ENCODE measurements around the gene CTSV. TPM values are rescaled to one million over a fixed set of nuclear protein-coding genes. Genes with fewer than 3 reads are reported as not detected.
"Not testable (repeated sequence)": the region's sequence is repeated elsewhere in the genome, so short reads cannot be mapped to it uniquely, and the experiment has no call there.

Gene CTSV
- total and polyA plus RNA-seq, 11 donors: 0.22 to 0.91 (median 0.44) TPM; not detected in 7

GRCh38 chr9:97073506-97073905 lies 34.6 kb upstream of the CTSV start:
- peaks cover 0 to 5% (median 0%) of the 10 kb centered on the region in 12 donors for H3K4me1 ChIP-seq
- H3K9me3 ChIP-seq: no peaks in the 10 kb centered on the region
- intact Hi-C loops (cut with DNase I): no loop called here
- TF ChIP-seq POLR2A (IDR thresholded peaks at IDR 0.05) (no peak), CTCF (IDR thresholded peaks at IDR 0.05) (no peak)
- H3K27me3 ChIP-seq: peaks cover 3 to 46% (median 20%) of the 10 kb centered on the region in 9 donors
- no peak for ATAC-seq
- no peaks in the 10 kb centered on the region for H3K36me3 ChIP-seq
- no peak for DNase-seq
- H3K27ac ChIP-seq: no peak overlapping the region
- no peak overlapping the region for H3K4me3 ChIP-seq
- 52 to 67% (median 62%) methylated on average over 1 of the region's 1 CpG for WGBS, 4 donors

GRCh38 chr9:97072285-97072776 lies 33.4 kb upstream of the CTSV start:
- 44 to 53% (median 50%) methylated on average over 7 of the region's 7 CpGs for WGBS, 4 donors
- Histone ChIP-seq H3K9me3 (no peaks in the 10 kb centered on the region), H3K36me3 (no peaks in the 10 kb centered on the region), H3K27me3 (peaks cover 3 to 35% (median 15%) of the 10 kb centered on the region in 9 donors), H3K4me1 (peaks cover 0 to 5% (median 0%) of the 10 kb centered on the region in 12 donors), H3K4me3 (no peak overlapping the region), H3K27ac (no peak overlapping the region)
- no peak for TF ChIP-seq POLR2A (IDR thresholded peaks at IDR 0.05)
- no peak for TF ChIP-seq CTCF (IDR thresholded peaks at IDR 0.05)
- intact Hi-C loops (cut with DNase I): no loop called here
- no peak for DNase-seq
- no peak for ATAC-seq

DNA sequence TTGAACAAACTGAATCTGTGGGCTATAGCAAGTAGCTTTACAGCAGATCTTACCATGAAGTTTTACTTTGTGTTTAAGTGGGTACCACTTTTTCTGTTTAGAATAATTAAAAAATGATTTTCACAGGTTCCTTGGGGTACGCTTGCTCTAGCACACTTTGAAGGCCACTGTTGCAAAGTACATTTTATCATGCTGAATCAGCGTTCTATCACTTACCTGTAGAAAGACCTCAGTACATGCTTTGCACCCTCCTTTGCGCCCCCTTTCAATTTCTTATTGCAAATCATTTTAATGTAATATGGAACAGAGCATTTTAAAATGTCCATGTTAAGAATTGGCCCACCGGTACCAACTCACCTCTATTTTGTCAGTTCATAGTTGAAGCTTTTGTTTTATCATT lies 31.4 kb upstream of the CTSV start:
- H3K27me3 ChIP-seq: peaks cover 0 to 18% (median 0%) of the 10 kb centered on the region in 9 donors
- intact Hi-C loops (cut with DNase I): not testable (repeated sequence)

DNA sequence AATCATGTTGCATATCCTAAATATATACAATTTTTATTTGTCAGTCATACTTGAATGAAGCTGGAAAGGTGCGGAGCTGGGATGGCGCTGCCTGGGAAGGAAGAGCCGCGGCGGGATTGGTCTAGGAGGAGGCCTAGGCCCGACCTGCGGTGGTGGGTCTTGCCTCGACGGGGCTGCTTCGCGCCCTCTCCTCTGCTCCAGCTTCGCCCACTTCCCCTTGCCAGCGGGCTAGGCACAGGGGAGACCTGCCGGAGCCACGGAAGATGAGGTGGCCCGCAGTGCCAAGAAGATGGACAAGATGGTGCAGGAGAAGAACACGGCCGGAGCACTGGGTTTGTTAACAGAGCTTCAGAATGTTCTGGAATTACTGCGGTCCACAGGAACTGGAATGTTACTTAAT lies 28.5 kb upstream of the CTSV start:
- H3K9me3 ChIP-seq: peaks cover 0 to 14% (median 0%) of the 10 kb centered on the region in 12 donors
- no peaks in the 10 kb centered on the region for H3K36me3 ChIP-seq
- WGBS, 4 donors: 93 to 96% (median 95%) methylated on average over 19 of the region's 19 CpGs
- no peak overlapping the region for H3K4me3 ChIP-seq
- H3K4me1 ChIP-seq: no peaks in the 10 kb centered on the region
- intact Hi-C loops (cut with DNase I): no loop called here
- peaks cover 0 to 4% (median 0%) of the 10 kb centered on the region in 9 donors for H3K27me3 ChIP-seq
- no peak overlapping the region for H3K27ac ChIP-seq
- ATAC-seq: no peak
- DNase-seq: no peak
- no peak for TF ChIP-seq CTCF (IDR thresholded peaks at IDR 0.05)
- TF ChIP-seq POLR2A (IDR thresholded peaks at IDR 0.05): no peak

More for the DNA sequence above, 31.4 kb upstream of the CTSV start:
- H3K36me3 ChIP-seq, DNase-seq, H3K27ac ChIP-seq, H3K4me1 ChIP-seq, H3K4me3 ChIP-seq, ATAC-seq: not testable (repeated sequence)
- 94 to 97% (median 96%) methylated on average over 4 of the region's 4 CpGs for WGBS, 4 donors
- peaks cover 0 to 13% (median 0%) of the 10 kb centered on the region in 12 donors for H3K9me3 ChIP-seq

- peaks cover 0 to 3% (median 0%) of the 10 kb centered on the region in 9 donors for H3K27me3 ChIP-seq
- 13 to 23% (median 18%) methylated on average over 2 of the region's 2 CpGs for WGBS, 4 donors
- ATAC-seq: no peak
- H3K36me3 ChIP-seq: no peaks in the 10 kb centered on the region
- H3K4me1 ChIP-seq: no peaks in the 10 kb centered on the region
- DNase-seq: no peak
- no peak overlapping the region for H3K27ac ChIP-seq
- H3K4me3 ChIP-seq: no peak overlapping the region
- intact Hi-C loops (cut with DNase I): no loop called here
- peaks cover 0 to 14% (median 0%) of the 10 kb centered on the region in 12 donors for H3K9me3 ChIP-seq
- TF ChIP-seq CTCF (IDR thresholded peaks at IDR 0.05) (no peak), POLR2A (IDR thresholded peaks at IDR 0.05) (no peak)
These were observed 25.2 kb upstream of the CTSV start for GRCh38 chr9:97064176-97064575.
